Neural progenitor cell (in vitro differentiated cells): ENCODE measurements around the gene TRMT61A. TPM values are rescaled to one million over a fixed set of nuclear protein-coding genes. Genes with fewer than 3 reads are reported as not detected.

ENCODE experiments used
- DNase-seq: peaks from one replicate; pipeline ENCODE4 v3.0.0-alpha.2; 2016; ENCODE audit warnings: low spot score
- H2AFZ ChIP-seq: fragments of 200-600 bp; sonication (generic); replicated peaks from 2 replicates; pipeline ENCODE4 v1.6.1; 2016; ENCODE audit warnings: antibody characterized with exemption
- H3F3A ChIP-seq: fragments of 200-600 bp; sonication (generic); 2 replicates; pipeline ENCODE4 v1.6.1; 2016; ENCODE audit warnings: antibody characterized with exemption, low read depth
- H3K27ac ChIP-seq: fragments of 200-600 bp; sonication (generic); 2 replicates; pipeline ENCODE4 v1.5.1; 2016; ENCODE audit warnings: mild to moderate bottlenecking
- H3K27me3 ChIP-seq: fragments of 200-600 bp; sonication (generic); 2 replicates; pipeline ENCODE4 v1.6.1; 2016; ENCODE audit warnings: mild to moderate bottlenecking, moderate library complexity
- H3K36me3 ChIP-seq: fragments of 200-600 bp; sonication (generic); 2 replicates; pipeline ENCODE4 v1.5.1; 2016
- H3K4me1 ChIP-seq: fragments of 200-600 bp; sonication (generic); 2 replicates; pipeline ENCODE4 v1.6.1; 2016; ENCODE audit warnings: mixed run types
- H3K4me2 ChIP-seq: fragments of 200-600 bp; sonication (generic); 2 replicates; pipeline ENCODE4 v1.6.1; 2016
- H3K4me3 ChIP-seq: fragments of 200-600 bp; sonication (generic); 2 replicates; pipeline ENCODE4 v1.5.1; 2016
- H3K79me2 ChIP-seq: fragments of 200-600 bp; sonication (generic); 2 replicates; pipeline ENCODE4 v1.6.1; 2016; ENCODE audit warnings: low read depth
- H3K9ac ChIP-seq: fragments of 200-600 bp; sonication (generic); 2 replicates; pipeline ENCODE4 v1.6.1; 2016
- H3K9me3 ChIP-seq: fragments of 200-600 bp; sonication (generic); 2 replicates; pipeline ENCODE4 v1.5.1; 2016; ENCODE audit warnings: low read depth
- H4K20me1 ChIP-seq: fragments of 200-600 bp; sonication (generic); 2 replicates; pipeline ENCODE4 v1.6.1; 2016; ENCODE audit warnings: low read depth
- H3K27ac Mint-ChIP-seq: 3 replicates; pipeline ENCODE4 v1.8.0; 2021; ENCODE audit warnings: mixed read lengths
- H3K27me3 Mint-ChIP-seq: 2 replicates; pipeline ENCODE4 v1.8.0; 2022; ENCODE audit warnings: low read depth, mild to moderate bottlenecking, inconsistent platforms, moderate library complexity, mixed read lengths; ENCODE audit not compliant: insufficient read depth
- H3K36me3 Mint-ChIP-seq: 3 replicates; pipeline ENCODE4 v1.8.0; 2021; ENCODE audit warnings: mixed read lengths
- H3K4me1 Mint-ChIP-seq: 3 replicates; pipeline ENCODE4 v1.8.0; 2021; ENCODE audit warnings: mixed read lengths
- H3K4me3 Mint-ChIP-seq: 3 replicates; pipeline ENCODE4 v1.8.0; 2021; ENCODE audit warnings: mild to moderate bottlenecking, moderate library complexity, mixed read lengths
- H3K9me3 Mint-ChIP-seq: 3 replicates; pipeline ENCODE4 v1.8.0; 2020; ENCODE audit warnings: mixed read lengths
- CTCF ChIP-seq: fragments of 200-600 bp; sonication (generic); IDR thresholded peaks from 2 replicates; pipeline ENCODE4 v1.5.1; 2017; ENCODE audit warnings: antibody characterized with exemption, mild to moderate bottlenecking
- EZH2 ChIP-seq: fragments of 200-600 bp; sonication (generic); IDR thresholded peaks from 2 replicates; pipeline ENCODE4 v1.6.1; 2017; ENCODE audit warnings: antibody characterized with exemption, mild to moderate bottlenecking, moderate library complexity
- EZH2phosphoT487 ChIP-seq: fragments of 200-600 bp; sonication (generic); IDR thresholded peaks from 2 replicates; pipeline ENCODE4 v1.6.1; 2017; ENCODE audit warnings: antibody characterized with exemption
- total RNA-seq: library from RNA; depleted of rRNA; stranded (reverse); fragments of >200 nt; gene quantifications from 2 replicates; pipeline ENCODE4 v1.2.3, GENCODE V29; 2015; ENCODE audit warnings: low replicate concordance

Gene TRMT61A
- total RNA-seq, 1 donor from 2014 or later = 1.2 TPM

DNA sequence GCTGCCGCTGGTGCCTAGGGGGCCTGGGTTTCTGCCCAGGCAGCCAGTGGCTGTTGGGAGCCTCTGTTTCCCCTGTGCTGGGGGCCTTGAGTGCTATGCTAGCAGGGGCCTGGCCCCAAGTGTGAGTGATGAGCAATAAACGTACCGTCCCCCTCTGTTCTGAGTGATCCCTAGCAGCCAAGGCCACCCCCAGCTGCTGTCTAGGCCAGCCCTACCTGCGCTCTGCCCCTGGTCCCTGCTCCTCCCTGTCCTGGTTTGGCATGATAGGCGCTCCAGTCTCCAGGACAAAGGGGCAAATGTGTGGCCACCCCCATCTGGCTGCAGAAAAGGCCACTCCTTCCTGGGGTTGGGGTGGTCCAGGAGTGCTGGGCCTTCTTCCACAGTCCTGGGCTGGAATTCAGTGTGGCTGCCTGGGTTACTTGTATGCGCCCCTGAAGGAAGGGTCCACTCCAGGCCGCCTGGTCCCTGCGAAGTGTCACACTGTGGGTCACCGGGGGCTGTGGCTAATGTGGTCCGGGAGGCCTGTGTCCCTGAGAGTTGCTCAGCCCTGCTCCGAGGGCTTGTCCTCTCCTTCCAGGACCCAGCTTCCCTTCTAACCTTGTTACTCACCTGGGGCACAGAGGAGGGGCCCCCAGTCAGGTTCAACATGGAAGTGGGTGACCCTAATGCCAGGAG lies 7.0 kb downstream of the TRMT61A start:
- Histone ChIP-seq H3K4me1 (peaks cover 10% of the 10 kb centered on the region), H3K9me3 (no peaks in the 10 kb centered on the region), H3K79me2 (no peaks in the 10 kb centered on the region), H2AFZ (no peak overlapping the region), H3F3A (peaks cover 7% of the 10 kb centered on the region), H3K9ac (no peak overlapping the region), H3K4me2 (no peak overlapping the region), H4K20me1 (peaks cover 10% of the 10 kb centered on the region), H3K4me3 (no peak overlapping the region), H3K27ac (no peak overlapping the region), H3K36me3 (no peaks in the 10 kb centered on the region), H3K27me3 (no peaks in the 10 kb centered on the region)
- H3K4me3 Mint-ChIP-seq = no peak overlapping the region
- H3K36me3 Mint-ChIP-seq = peaks cover 2% of the 10 kb centered on the region
- no peak for TF ChIP-seq EZH2
- no peak for TF ChIP-seq EZH2phosphoT487
- no peak for TF ChIP-seq CTCF
- no peaks in the 10 kb centered on the region for H3K9me3 Mint-ChIP-seq
- no peak for DNase-seq
- H3K27me3 Mint-ChIP-seq = peaks cover 4% of the 10 kb centered on the region
- H3K4me1 Mint-ChIP-seq = peaks cover 16% of the 10 kb centered on the region
- no peak overlapping the region for H3K27ac Mint-ChIP-seq

- peaks cover 17% of the 10 kb centered on the region for H3K4me1 Mint-ChIP-seq
- H3K27me3 ChIP-seq = no peaks in the 10 kb centered on the region
- H3F3A ChIP-seq = peaks cover 7% of the 10 kb centered on the region
- peaks cover 3% of the 10 kb centered on the region for H4K20me1 ChIP-seq
- peak overlapping the region; percentile 39 for H3K27ac Mint-ChIP-seq
- no peaks in the 10 kb centered on the region for H3K36me3 ChIP-seq
- H3K27me3 Mint-ChIP-seq = peaks cover 4% of the 10 kb centered on the region
- H3K27ac ChIP-seq = no peak overlapping the region
- peaks cover 2% of the 10 kb centered on the region for H3K36me3 Mint-ChIP-seq
- TF ChIP-seq EZH2phosphoT487 = no peak
- no peak for TF ChIP-seq EZH2
- no peak for TF ChIP-seq CTCF
- no peak overlapping the region for H3K4me3 ChIP-seq
- no peak overlapping the region for H3K4me3 Mint-ChIP-seq
- H3K4me2 ChIP-seq = no peak overlapping the region
- H3K9me3 Mint-ChIP-seq = no peaks in the 10 kb centered on the region
- peaks cover 16% of the 10 kb centered on the region for H3K4me1 ChIP-seq
- no peak overlapping the region for H2AFZ ChIP-seq
- no peaks in the 10 kb centered on the region for H3K9me3 ChIP-seq
- DNase-seq = no peak
- no peaks in the 10 kb centered on the region for H3K79me2 ChIP-seq
- no peak overlapping the region for H3K9ac ChIP-seq
Measured at GRCh38 chr14:103536693-103537092, 7.7 kb downstream of the TRMT61A start.

GRCh38 chr14:103537175-103537990 lies 8.4 kb downstream of the TRMT61A start:
- H3K27ac ChIP-seq = no peak overlapping the region
- Mint-ChIP-seq H3K4me3 (no peak overlapping the region), H3K27ac (peak overlapping the region; percentile 82)

More at GRCh38 chr14:103537175-103537990, 8.4 kb downstream of the TRMT61A start:
- TF ChIP-seq EZH2 = no peak
- TF ChIP-seq CTCF = no peak
- TF ChIP-seq EZH2phosphoT487 = no peak
- peaks cover 23% of the 10 kb centered on the region for H3K4me1 ChIP-seq
- H3K4me2 ChIP-seq = no peak overlapping the region
- DNase-seq = no peak
- H3K27me3 ChIP-seq = no peaks in the 10 kb centered on the region
- Mint-ChIP-seq H3K36me3 (peaks cover 2% of the 10 kb centered on the region), H3K9me3 (no peaks in the 10 kb centered on the region), H3K4me1 (peaks cover 21% of the 10 kb centered on the region), H3K27me3 (peaks cover 4% of the 10 kb centered on the region)
- no peaks in the 10 kb centered on the region for H3K36me3 ChIP-seq
- no peak overlapping the region for H2AFZ ChIP-seq
- H3K9me3 ChIP-seq = no peaks in the 10 kb centered on the region
- peaks cover 7% of the 10 kb centered on the region for H3F3A ChIP-seq
- no peak overlapping the region for H3K4me3 ChIP-seq
- no peak overlapping the region for H3K9ac ChIP-seq
- no peaks in the 10 kb centered on the region for H3K79me2 ChIP-seq
- H4K20me1 ChIP-seq = no peaks in the 10 kb centered on the region
